ENCODE results near the gene ACTL6B. TPM values are rescaled to one million over a fixed set of nuclear protein-coding genes. Genes with fewer than 3 reads are reported as not detected.
"Not testable (repeated sequence)": the region's sequence is repeated elsewhere in the genome, so short reads cannot be mapped to it uniquely, and the experiment has no call there.

The ACTL6B gene
- total RNA-seq, 2 donors from 2014 or later, result not detected

GRCh38 chr7:100667331-100668068 lies 11.3 kb upstream of the ACTL6B start:
- Histone ChIP-seq H3K27me3 (no peaks in the 10 kb centered on the region), H3K4me1 (no peaks in the 10 kb centered on the region), H3K9me3 (no peaks in the 10 kb centered on the region), H3K36me3 (no peaks in the 10 kb centered on the region), H3K27ac (no peak overlapping the region), H3K4me3 (no peak overlapping the region)
- TF ChIP-seq, protein P1, sequence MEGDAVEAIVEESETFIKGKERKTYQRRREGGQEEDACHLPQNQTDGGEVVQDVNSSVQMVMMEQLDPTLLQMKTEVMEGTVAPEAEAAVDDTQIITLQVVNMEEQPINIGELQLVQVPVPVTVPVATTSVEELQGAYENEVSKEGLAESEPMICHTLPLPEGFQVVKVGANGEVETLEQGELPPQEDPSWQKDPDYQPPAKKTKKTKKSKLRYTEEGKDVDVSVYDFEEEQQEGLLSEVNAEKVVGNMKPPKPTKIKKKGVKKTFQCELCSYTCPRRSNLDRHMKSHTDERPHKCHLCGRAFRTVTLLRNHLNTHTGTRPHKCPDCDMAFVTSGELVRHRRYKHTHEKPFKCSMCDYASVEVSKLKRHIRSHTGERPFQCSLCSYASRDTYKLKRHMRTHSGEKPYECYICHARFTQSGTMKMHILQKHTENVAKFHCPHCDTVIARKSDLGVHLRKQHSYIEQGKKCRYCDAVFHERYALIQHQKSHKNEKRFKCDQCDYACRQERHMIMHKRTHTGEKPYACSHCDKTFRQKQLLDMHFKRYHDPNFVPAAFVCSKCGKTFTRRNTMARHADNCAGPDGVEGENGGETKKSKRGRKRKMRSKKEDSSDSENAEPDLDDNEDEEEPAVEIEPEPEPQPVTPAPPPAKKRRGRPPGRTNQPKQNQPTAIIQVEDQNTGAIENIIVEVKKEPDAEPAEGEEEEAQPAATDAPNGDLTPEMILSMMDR (IDR thresholded peaks at IDR 0.05), result no peak
- DNase-seq (ENCODE audit: low spot score), result no peak

GRCh38 chr7:100665168-100665726 lies 9.0 kb upstream of the ACTL6B start:
- Histone ChIP-seq H3K9me3 (no peaks in the 10 kb centered on the region), H3K4me3 (no peak overlapping the region), H3K36me3 (no peaks in the 10 kb centered on the region), H3K4me1 (no peaks in the 10 kb centered on the region), H3K27me3 (no peaks in the 10 kb centered on the region), H3K27ac (no peak overlapping the region)
- TF ChIP-seq, protein P1 (IDR thresholded peaks at IDR 0.05), result no peak
- DNase-seq (ENCODE audit: low spot score), result no peak

GRCh38 chr7:100662194-100662776 lies 6.0 kb upstream of the ACTL6B start:
- not testable (repeated sequence) for H3K9me3 ChIP-seq; H3K4me1 ChIP-seq; H3K27ac ChIP-seq; DNase-seq (ENCODE audit: low spot score); H3K27me3 ChIP-seq; H3K4me3 ChIP-seq; H3K36me3 ChIP-seq

GRCh38 chr7:100654908-100655831 lies 1.1 kb downstream of the ACTL6B start:
- Histone ChIP-seq H3K4me3 (no peak overlapping the region), H3K27ac (no peak overlapping the region), H3K4me1 (peaks cover 0 to 7% of the 10 kb centered on the region in 2 donors), H3K27me3 (peaks cover 11 to 22% of the 10 kb centered on the region in 2 donors), H3K9me3 (no peaks in the 10 kb centered on the region), H3K36me3 (no peaks in the 10 kb centered on the region)
- no peak for DNase-seq (ENCODE audit: low spot score)
- TF ChIP-seq, protein P1 (IDR thresholded peaks at IDR 0.05), result no peak

DNA sequence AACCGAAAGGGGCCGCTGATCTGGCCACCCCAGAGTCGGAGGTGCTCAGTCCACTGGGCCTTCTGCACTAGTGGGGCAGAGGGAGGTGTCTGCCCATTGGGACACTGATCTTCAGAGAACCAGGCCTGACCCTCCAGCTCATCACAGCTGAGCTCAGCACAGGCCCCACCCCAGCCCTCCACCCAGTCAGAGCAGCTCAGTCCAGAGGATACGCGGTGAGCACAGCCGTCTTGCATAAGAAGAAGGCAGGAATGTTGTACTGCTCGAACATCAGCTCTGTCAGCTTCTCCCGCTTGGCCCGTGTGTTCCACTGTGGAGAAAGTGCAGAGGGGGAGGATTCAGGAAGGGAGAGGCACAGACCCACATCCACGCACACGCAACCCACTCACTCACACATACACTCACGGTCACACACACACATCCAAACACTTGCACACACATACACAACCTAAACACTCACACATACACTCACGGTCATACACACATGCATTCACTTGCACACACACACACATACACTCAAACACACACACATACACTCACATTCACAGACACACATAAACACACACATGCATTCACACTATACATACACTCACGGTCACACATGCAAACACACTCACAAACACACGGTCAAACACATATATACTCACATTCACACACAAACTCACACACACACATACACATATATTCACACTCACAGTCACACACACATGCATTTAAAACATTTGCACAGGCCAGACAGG lies 6.3 kb downstream of the ACTL6B start:
- Histone ChIP-seq H3K4me3 (no peak overlapping the region), H3K9me3 (no peaks in the 10 kb centered on the region), H3K27me3 (peaks cover 0 to 2% of the 10 kb centered on the region in 2 donors), H3K36me3 (no peaks in the 10 kb centered on the region), H3K27ac (no peak overlapping the region), H3K4me1 (no peaks in the 10 kb centered on the region)
- TF ChIP-seq, protein P1 (IDR thresholded peaks at IDR 0.05), result no peak
- DNase-seq (ENCODE audit: low spot score), result no peak
